HEK293 (cell line): Measurements from ENCODE around the gene ABHD5.

Experiments used
- CTCF ChIA-PET: fragments of 350-600 bp; formaldehyde crosslinking; extraction: SDS; loops from one replicate; lab custom pipeline; 2021; ENCODE audit warnings: antibody characterized with exemption; lab: Yijun Ruan, JAX
- POLR2A ChIA-PET: fragments of 300-600 bp; formaldehyde crosslinking; extraction: SDS; loops from one replicate; lab custom pipeline; 2020; ENCODE audit warnings: antibody characterized with exemption, inconsistent platforms; lab: Yijun Ruan, JAX
- H3K27ac ChIP-seq: fragments of 200-500 bp; sonication (Bioruptor generic); 2 replicates; pipeline ENCODE4 v1.5.1; 2014; ENCODE audit warnings: low read depth, low read length, control low read depth, inconsistent platforms; ENCODE audit errors: extremely low read depth
- H3K36me3 ChIP-seq, 2 experiments: fragments of 200-500 bp in 1 of 2; sonication (Bioruptor generic) in 1 of 2; 1 replicate in 1 of 2; 2 replicates in 1 of 2; pipeline ENCODE4 v1.5.1; 2014 to 2017; ENCODE audit warnings: inconsistent platforms in 2 of 2, low read length in 2 of 2; ENCODE audit not compliant: control insufficient read depth in 2 of 2, insufficient read depth in 1 of 2
- H3K4me1 ChIP-seq: fragments of 200-500 bp; sonication (Bioruptor generic); 2 replicates; pipeline ENCODE4 v1.5.1; 2014; ENCODE audit warnings: mild to moderate bottlenecking, low read length, inconsistent platforms; ENCODE audit not compliant: control insufficient read depth, insufficient read depth
- H3K4me3 ChIP-seq: 2 replicates; pipeline ENCODE4 v1.5.1; 2011; ENCODE audit warnings: low read depth, mild to moderate bottlenecking, control low read depth, low read length, moderate library complexity
- H3K9me3 ChIP-seq: fragments of 200-500 bp; sonication (Bioruptor generic); 2 replicates; pipeline ENCODE4 v1.5.1; 2014; ENCODE audit warnings: low read depth, low read length, inconsistent platforms; ENCODE audit not compliant: control insufficient read depth, insufficient read depth
- GLI2 ChIP-seq: fragments of 450-650 bp; formaldehyde crosslinking; IDR thresholded peaks from 2 replicates; pipeline ENCODE4; 2017; ENCODE audit warnings: missing biosample characterization, missing genetic modification characterization, low read depth, borderline replicate concordance
- GLIS2 ChIP-seq: fragments of 450-650 bp; formaldehyde crosslinking; IDR thresholded peaks from 2 replicates; pipeline ENCODE4 v1.5.1; 2016; ENCODE audit warnings: missing biosample characterization, missing genetic modification characterization
- PATZ1 ChIP-seq: fragments of 450-650 bp; formaldehyde crosslinking; IDR thresholded peaks from 2 replicates; pipeline ENCODE4 v1.5.1; 2016; ENCODE audit warnings: missing biosample characterization, missing genetic modification characterization
- RBAK ChIP-seq: fragments of 450-650 bp; formaldehyde crosslinking; IDR thresholded peaks from 2 replicates; pipeline ENCODE4 v1.5.1; 2016; ENCODE audit warnings: missing biosample characterization, missing genetic modification characterization
- SP2 ChIP-seq: fragments of 450-650 bp; formaldehyde crosslinking; IDR thresholded peaks from 2 replicates; pipeline ENCODE4 v1.5.1; 2016; ENCODE audit warnings: missing biosample characterization, missing genetic modification characterization
- YY1 ChIP-seq: fragments of 450-650 bp; formaldehyde crosslinking; IDR thresholded peaks from 2 replicates; pipeline ENCODE4 v1.5.1; 2018; ENCODE audit warnings: missing biosample characterization, missing genetic modification characterization
- ZBTB10 ChIP-seq: fragments of 450-650 bp; formaldehyde crosslinking; IDR thresholded peaks from 2 replicates; pipeline ENCODE4 v1.5.1; 2016; ENCODE audit warnings: missing biosample characterization, missing genetic modification characterization
- ZBTB20 ChIP-seq: fragments of 450-650 bp; formaldehyde crosslinking; IDR thresholded peaks from 2 replicates; pipeline ENCODE4 v1.5.1; 2016; ENCODE audit warnings: missing biosample characterization, missing genetic modification characterization
- ZBTB26 ChIP-seq: fragments of 450-650 bp; formaldehyde crosslinking; optimal IDR thresholded peaks from 2 replicates; pipeline ENCODE3; 2016; ENCODE audit warnings: missing biosample characterization, mild to moderate bottlenecking, missing genetic modification characterization
- ZFP41 ChIP-seq: fragments of 450-650 bp; formaldehyde crosslinking; IDR thresholded peaks from 2 replicates; pipeline ENCODE4 v1.5.1; 2016; ENCODE audit warnings: missing biosample characterization, missing genetic modification characterization, borderline replicate concordance
- ZNF114 ChIP-seq: fragments of 450-650 bp; formaldehyde crosslinking; IDR thresholded peaks from 2 replicates; pipeline ENCODE4 v1.5.0; 2017; ENCODE audit warnings: missing biosample characterization, missing genetic modification characterization
- ZNF18 ChIP-seq: fragments of 450-650 bp; formaldehyde crosslinking; IDR thresholded peaks from 2 replicates; pipeline ENCODE4 v1.5.1; 2016; ENCODE audit warnings: missing biosample characterization, missing genetic modification characterization
- ZNF221 ChIP-seq: fragments of 450-650 bp; formaldehyde crosslinking; IDR thresholded peaks from 2 replicates; pipeline ENCODE4 v1.5.1; 2017; ENCODE audit warnings: missing biosample characterization, missing genetic modification characterization, borderline replicate concordance
- ZNF280C ChIP-seq: fragments of 450-650 bp; formaldehyde crosslinking; IDR thresholded peaks from 2 replicates; pipeline ENCODE4 v1.5.1; 2016; ENCODE audit warnings: missing biosample characterization, missing genetic modification characterization
- ZNF302 ChIP-seq: fragments of 450-650 bp; formaldehyde crosslinking; IDR thresholded peaks from 2 replicates; pipeline ENCODE4 v1.5.1; 2016; ENCODE audit warnings: missing biosample characterization, missing genetic modification characterization, low read depth
- ZNF391 ChIP-seq: fragments of 450-650 bp; formaldehyde crosslinking; IDR thresholded peaks from 2 replicates; pipeline ENCODE4 v1.5.1; 2016; ENCODE audit warnings: low read depth, missing biosample characterization, missing genetic modification characterization, borderline replicate concordance
- ZNF514 ChIP-seq: fragments of 450-650 bp; formaldehyde crosslinking; IDR thresholded peaks from 2 replicates; pipeline ENCODE4 v1.5.1; 2016; ENCODE audit warnings: missing biosample characterization, missing genetic modification characterization
- ZNF561 ChIP-seq: fragments of 450-650 bp; IDR thresholded peaks from 2 replicates; pipeline ENCODE4 v1.5.1; 2018; ENCODE audit warnings: missing biosample characterization, missing genetic modification characterization, borderline replicate concordance
- ZNF843 ChIP-seq: fragments of 450-650 bp; formaldehyde crosslinking; IDR thresholded peaks from 2 replicates; pipeline ENCODE4 v1.5.1; 2016; ENCODE audit warnings: missing biosample characterization, missing genetic modification characterization

ABHD5 gene

GRCh38 chr3:43738305-43738704 is 47.6 kb downstream of the ABHD5 start:
- TF ChIP-seq ZBTB20 (tag by site-specific recombination), result peak; percentile 71
- TF ChIP-seq ZNF391, result no peak
- TF ChIP-seq, all 188 proteins: peak for 1
- ChIA-PET POLR2A (no interaction called here), CTCF (interaction anchor here (0.9 kb wide), 1 partner anchor 31 kb away, joined by 3 read pairs; no protein-coding TSS in a partner anchor)
- peaks cover 0 to 4% of the 10 kb centered on the region in 2 experiments; a peak in 1 of 3 replicates for H3K36me3 ChIP-seq
- no peak overlapping the region for H3K27ac ChIP-seq
- H3K4me3 ChIP-seq, result no peak overlapping the region
- H3K4me1 ChIP-seq, result no peaks in the 10 kb centered on the region
- H3K9me3 ChIP-seq, result no peaks in the 10 kb centered on the region

GRCh38 chr3:43742920-43743319 is 52.2 kb downstream of the ABHD5 start:
- Histone ChIP-seq H3K4me1 (no peaks in the 10 kb centered on the region), H3K27ac (no peak overlapping the region), H3K4me3 (no peak overlapping the region), H3K9me3 (no peaks in the 10 kb centered on the region), H3K36me3 (no peaks in the 10 kb centered on the region)
- CTCF ChIA-PET, result interaction anchor here (0.7 to 1.0 kb wide), 2 partner anchors 45 to 110 kb away, joined by 3 to 4 read pairs; no protein-coding TSS in a partner anchor
- no peak for TF ChIP-seq ZNF18 (tag by site-specific recombination)
- TF ChIP-seq ZNF221 (tag by site-specific recombination), result no peak
- TF ChIP-seq RBAK (tag by site-specific recombination), result no peak
- TF ChIP-seq SP2 (tag by site-specific recombination), result no peak
- POLR2A ChIA-PET, result no interaction called here

- ChIA-PET CTCF (interaction anchor here (0.5 to 0.6 kb wide), 2 partner anchors 211 to 450 kb away, joined by 3 read pairs; no protein-coding TSS in a partner anchor), POLR2A (interaction anchor here (1.0 kb wide), 1 partner anchor 18 kb away, joined by 3 read pairs; no protein-coding TSS in a partner anchor)
- TF ChIP-seq ZNF561 (no peak), ZNF302 (tag by site-specific recombination) (no peak), ZNF280C (tag by site-specific recombination) (no peak), ZNF843 (tag by site-specific recombination) (no peak), ZBTB26 (no peak), ZBTB10 (tag by site-specific recombination) (no peak), ZNF514 (tag by site-specific recombination) (no peak), ZNF114 (tag by site-specific recombination) (no peak), PATZ1 (tag by site-specific recombination) (no peak), YY1 (no peak), GLIS2 (tag by site-specific recombination) (no peak), ZNF18 (tag by site-specific recombination) (no peak), ZFP41 (tag by site-specific recombination) (no peak), GLI2 (no peak)
Measured at GRCh38 chr3:43747641-43748040, 56.9 kb downstream of the ABHD5 start.

More at GRCh38 chr3:43747641-43748040, 56.9 kb downstream of the ABHD5 start:
- no peak overlapping the region for H3K27ac ChIP-seq
- no peak overlapping the region for H3K4me3 ChIP-seq
- H3K36me3 ChIP-seq, result no peaks in the 10 kb centered on the region
- no peaks in the 10 kb centered on the region for H3K4me1 ChIP-seq
- H3K9me3 ChIP-seq, result no peaks in the 10 kb centered on the region
